ENCODE data around the gene RABL6.
"Not testable (repeated sequence)": the region's sequence is repeated elsewhere in the genome, so short reads cannot be mapped to it uniquely, and the experiment has no call there.

RABL6 gene

GRCh38 chr9:136765041-136765440 lies 42.7 kb upstream of the RABL6 start:
- ATAC-seq (replicated peaks; ENCODE audit: extremely low read depth, poor library complexity, severe bottlenecking) (no peak), DNase-seq (ENCODE audit: low spot score in 2 of 2) (no peak)
- peaks cover 7% of the 10 kb centered on the region for H3K4me1 Mint-ChIP-seq
- H3K27me3 Mint-ChIP-seq, result peaks cover 8% of the 10 kb centered on the region
- H3K9me3 Mint-ChIP-seq, result no peaks in the 10 kb centered on the region
- H3K36me3 Mint-ChIP-seq (ENCODE audit: insufficient read depth), result peaks cover 1% of the 10 kb centered on the region
- no peak overlapping the region for H3K27ac Mint-ChIP-seq (ENCODE audit: low read depth)
- H3K4me3 Mint-ChIP-seq, result no peak overlapping the region

- H3K4me3 Mint-ChIP-seq; H3K27me3 Mint-ChIP-seq; H3K36me3 Mint-ChIP-seq (ENCODE audit: insufficient read depth); H3K4me1 Mint-ChIP-seq; ATAC-seq (replicated peaks; ENCODE audit: extremely low read depth, poor library complexity, severe bottlenecking); H3K27ac Mint-ChIP-seq (ENCODE audit: low read depth); DNase-seq (ENCODE audit: low spot score in 2 of 2); H3K9me3 Mint-ChIP-seq: not testable (repeated sequence)
Observed at GRCh38 chr9:136765745-136766409, 41.9 kb upstream of the RABL6 start.

GRCh38 chr9:136766410-136767120 lies 41.2 kb upstream of the RABL6 start:
- DNase-seq (ENCODE audit: low spot score in 2 of 2); H3K36me3 Mint-ChIP-seq (ENCODE audit: insufficient read depth); H3K4me1 Mint-ChIP-seq; H3K27me3 Mint-ChIP-seq; H3K9me3 Mint-ChIP-seq; H3K4me3 Mint-ChIP-seq; ATAC-seq (replicated peaks; ENCODE audit: extremely low read depth, poor library complexity, severe bottlenecking): not testable (repeated sequence)
- H3K27ac Mint-ChIP-seq (ENCODE audit: low read depth), result peak overlapping the region; percentile 3

GRCh38 chr9:136769710-136770191 lies 38.0 kb upstream of the RABL6 start:
- H3K36me3 Mint-ChIP-seq (ENCODE audit: insufficient read depth), result peaks cover 1% of the 10 kb centered on the region
- ATAC-seq (replicated peaks; ENCODE audit: extremely low read depth, poor library complexity, severe bottlenecking), result peak; percentile 58
- no peaks in the 10 kb centered on the region for H3K9me3 Mint-ChIP-seq
- no peak overlapping the region for H3K4me3 Mint-ChIP-seq
- no peak for DNase-seq (ENCODE audit: low spot score in 2 of 2)
- peaks cover 20% of the 10 kb centered on the region for H3K27me3 Mint-ChIP-seq
- peaks cover 14% of the 10 kb centered on the region for H3K4me1 Mint-ChIP-seq
- no peak overlapping the region for H3K27ac Mint-ChIP-seq (ENCODE audit: low read depth)

GRCh38 chr9:136771907-136772415 lies 35.8 kb upstream of the RABL6 start:
- DNase-seq (ENCODE audit: low spot score in 2 of 2) (no peak), ATAC-seq (replicated peaks; ENCODE audit: extremely low read depth, poor library complexity, severe bottlenecking) (no peak)
- Mint-ChIP-seq H3K4me1 (peaks cover 9% of the 10 kb centered on the region), H3K27me3 (peaks cover 36% of the 10 kb centered on the region), H3K4me3 (no peak overlapping the region), H3K27ac (ENCODE audit: low read depth) (no peak overlapping the region), H3K9me3 (no peaks in the 10 kb centered on the region), H3K36me3 (ENCODE audit: insufficient read depth) (peaks cover 1% of the 10 kb centered on the region)

GRCh38 chr9:136773386-136774044 lies 34.2 kb upstream of the RABL6 start:
- H3K4me3 Mint-ChIP-seq, result no peak overlapping the region
- no peak for DNase-seq (ENCODE audit: low spot score in 2 of 2)

GRCh38 chr9:136774416-136775045 lies 33.2 kb upstream of the RABL6 start:
- DNase-seq (ENCODE audit: low spot score in 2 of 2) (no peak), ATAC-seq (replicated peaks; ENCODE audit: extremely low read depth, poor library complexity, severe bottlenecking) (no peak)
- H3K9me3 Mint-ChIP-seq, result no peaks in the 10 kb centered on the region
- H3K36me3 Mint-ChIP-seq (ENCODE audit: insufficient read depth), result peaks cover 1% of the 10 kb centered on the region
- no peak overlapping the region for H3K4me3 Mint-ChIP-seq
- peaks cover 54% of the 10 kb centered on the region for H3K27me3 Mint-ChIP-seq
- no peak overlapping the region for H3K27ac Mint-ChIP-seq (ENCODE audit: low read depth)
- H3K4me1 Mint-ChIP-seq, result peaks cover 6% of the 10 kb centered on the region

More at GRCh38 chr9:136773386-136774044, 34.2 kb upstream of the RABL6 start:
- Mint-ChIP-seq H3K9me3 (no peaks in the 10 kb centered on the region), H3K4me1 (peaks cover 6% of the 10 kb centered on the region), H3K27ac (ENCODE audit: low read depth) (no peak overlapping the region), H3K27me3 (peaks cover 43% of the 10 kb centered on the region), H3K36me3 (ENCODE audit: insufficient read depth) (peaks cover 1% of the 10 kb centered on the region)
- no peak for ATAC-seq (replicated peaks; ENCODE audit: extremely low read depth, poor library complexity, severe bottlenecking)

- DNase-seq (ENCODE audit: low spot score in 2 of 2) (no peak), ATAC-seq (replicated peaks; ENCODE audit: extremely low read depth, poor library complexity, severe bottlenecking) (no peak)
- no peak overlapping the region for H3K4me3 Mint-ChIP-seq
- H3K27ac Mint-ChIP-seq (ENCODE audit: low read depth), result no peak overlapping the region
- peaks cover 59% of the 10 kb centered on the region for H3K27me3 Mint-ChIP-seq
- no peaks in the 10 kb centered on the region for H3K36me3 Mint-ChIP-seq (ENCODE audit: insufficient read depth)
- H3K9me3 Mint-ChIP-seq, result no peaks in the 10 kb centered on the region
- H3K4me1 Mint-ChIP-seq, result peaks cover 6% of the 10 kb centered on the region
Observed at GRCh38 chr9:136775191-136775590, 32.6 kb upstream of the RABL6 start.

GRCh38 chr9:136776947-136777346 lies 30.8 kb upstream of the RABL6 start:
- ATAC-seq (replicated peaks; ENCODE audit: extremely low read depth, poor library complexity, severe bottlenecking) (no peak), DNase-seq (ENCODE audit: low spot score in 2 of 2) (no peak)
- Mint-ChIP-seq H3K9me3 (no peaks in the 10 kb centered on the region), H3K27ac (ENCODE audit: low read depth) (no peak overlapping the region), H3K4me1 (peaks cover 6% of the 10 kb centered on the region), H3K4me3 (no peak overlapping the region), H3K36me3 (ENCODE audit: insufficient read depth) (no peaks in the 10 kb centered on the region), H3K27me3 (peaks cover 59% of the 10 kb centered on the region)

- Mint-ChIP-seq H3K27ac (ENCODE audit: low read depth) (no peak overlapping the region), H3K4me1 (peaks cover 6% of the 10 kb centered on the region), H3K9me3 (no peaks in the 10 kb centered on the region), H3K27me3 (peaks cover 59% of the 10 kb centered on the region), H3K4me3 (no peak overlapping the region), H3K36me3 (ENCODE audit: insufficient read depth) (no peaks in the 10 kb centered on the region)
- DNase-seq (ENCODE audit: low spot score in 2 of 2) (no peak), ATAC-seq (replicated peaks; ENCODE audit: extremely low read depth, poor library complexity, severe bottlenecking) (no peak)
Observed at GRCh38 chr9:136777359-136777758, 30.4 kb upstream of the RABL6 start.

GRCh38 chr9:136779808-136780207 lies 27.9 kb upstream of the RABL6 start:
- H3K4me3 Mint-ChIP-seq, result no peak overlapping the region
- H3K27me3 Mint-ChIP-seq, result peaks cover 47% of the 10 kb centered on the region
- no peak for DNase-seq (ENCODE audit: low spot score in 2 of 2)
- ATAC-seq (replicated peaks; ENCODE audit: extremely low read depth, poor library complexity, severe bottlenecking), result no peak
- no peaks in the 10 kb centered on the region for H3K9me3 Mint-ChIP-seq
- peaks cover 3% of the 10 kb centered on the region for H3K4me1 Mint-ChIP-seq
- H3K27ac Mint-ChIP-seq (ENCODE audit: low read depth), result no peak overlapping the region
- peaks cover 2% of the 10 kb centered on the region for H3K36me3 Mint-ChIP-seq (ENCODE audit: insufficient read depth)

- Mint-ChIP-seq H3K4me1 (peaks cover 8% of the 10 kb centered on the region), H3K36me3 (ENCODE audit: insufficient read depth) (peaks cover 2% of the 10 kb centered on the region), H3K27me3 (peaks cover 27% of the 10 kb centered on the region), H3K9me3 (no peaks in the 10 kb centered on the region), H3K4me3 (no peak overlapping the region), H3K27ac (ENCODE audit: low read depth) (no peak overlapping the region)
- DNase-seq (ENCODE audit: low spot score in 2 of 2) (no peak), ATAC-seq (replicated peaks; ENCODE audit: extremely low read depth, poor library complexity, severe bottlenecking) (no peak)
Observed at GRCh38 chr9:136782452-136782851, 25.3 kb upstream of the RABL6 start.

Measured in central memory CD8-positive, alpha-beta T cell (primary cell).